HG03378 (cell line): ENCODE measurements around the gene BCAP31.
"Not testable (repeated sequence)": the region's sequence is repeated elsewhere in the genome, so short reads cannot be mapped to it uniquely, and the experiment has no call there.

Source experiments
- ATAC-seq: cut with Tn5 transposase; IDR thresholded peaks from one replicate; pipeline ENCODE4 v1.9.1; 2021; ENCODE audit warnings: mild to moderate bottlenecking, moderate library complexity; ENCODE audit not compliant: unreplicated experiment

The BCAP31 gene

DNA sequence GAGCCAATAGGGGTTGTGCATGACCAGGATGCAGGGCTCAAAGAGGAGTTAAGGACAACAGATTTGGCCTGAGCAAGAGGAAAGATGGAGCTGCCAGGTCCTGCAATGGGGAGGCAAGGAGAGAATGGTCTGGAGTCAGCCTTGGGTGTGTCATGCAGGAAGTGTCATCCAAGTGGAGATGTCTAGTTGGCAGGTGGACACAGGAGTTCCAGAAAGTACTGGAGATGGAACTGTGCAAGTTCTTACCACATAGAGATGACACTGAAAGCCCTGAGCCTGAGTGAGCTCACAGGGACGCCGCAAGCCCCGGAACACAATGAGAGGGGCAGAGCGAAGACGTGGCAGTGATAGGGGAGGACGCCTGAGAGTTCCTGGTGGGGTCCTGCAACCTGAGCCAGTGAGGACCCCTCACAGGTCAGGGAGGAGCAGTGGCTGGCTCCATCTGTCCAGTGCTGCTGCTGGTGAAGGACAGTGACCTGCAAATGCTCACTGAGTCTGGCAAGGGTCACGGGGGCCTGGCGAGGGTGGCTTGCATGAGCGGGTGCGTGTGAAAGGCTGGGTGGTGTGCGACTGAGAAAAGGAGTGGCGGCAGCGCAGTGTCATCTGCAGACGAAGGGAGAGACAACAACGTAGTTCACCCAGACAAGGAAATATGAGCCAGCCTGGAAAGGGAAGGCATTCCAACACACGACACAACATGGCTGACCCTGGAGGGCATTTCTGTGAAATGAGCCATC, 27.0 kb downstream of the BCAP31 start:
- not testable (repeated sequence) for ATAC-seq

DNA sequence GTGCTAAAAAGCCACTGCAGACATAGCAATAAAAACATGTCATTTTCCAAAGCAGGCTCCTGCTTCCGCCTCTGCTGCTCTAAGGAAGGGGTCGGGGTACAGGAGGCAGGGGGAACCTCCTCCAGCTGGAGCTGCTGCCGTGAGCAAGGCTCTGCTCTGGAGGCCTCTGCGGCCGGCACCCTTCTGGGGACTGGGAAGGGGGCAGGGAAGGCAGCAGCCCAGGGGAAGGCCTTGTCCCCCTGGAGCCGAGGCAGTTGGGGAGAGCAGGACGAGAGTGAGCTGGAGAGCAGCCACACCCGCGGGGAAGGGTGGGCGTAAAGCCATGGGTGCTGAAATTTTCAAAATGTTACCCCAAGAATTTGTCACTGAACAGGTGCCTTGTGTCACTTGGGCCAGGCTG, 27.6 kb downstream of the BCAP31 start:
- ATAC-seq = not testable (repeated sequence)

DNA sequence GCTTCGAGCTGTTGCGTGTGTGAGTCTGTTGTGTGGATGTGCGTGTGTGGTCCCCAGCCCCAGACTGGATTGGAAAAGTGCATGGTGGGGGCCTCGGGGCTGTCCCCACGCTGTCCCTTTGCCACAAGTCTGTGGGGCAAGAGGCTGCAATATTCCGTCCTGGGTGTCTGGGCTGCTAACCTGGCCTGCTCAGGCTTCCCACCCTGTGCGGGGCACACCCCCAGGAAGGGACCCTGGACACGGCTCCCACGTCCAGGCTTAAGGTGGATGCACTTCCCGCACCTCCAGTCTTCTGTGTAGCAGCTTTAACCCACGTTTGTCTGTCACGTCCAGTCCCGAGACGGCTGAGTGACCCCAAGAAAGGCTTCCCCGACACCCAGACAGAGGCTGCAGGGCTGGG, 28.1 kb downstream of the BCAP31 start:
- ATAC-seq = no peak

DNA sequence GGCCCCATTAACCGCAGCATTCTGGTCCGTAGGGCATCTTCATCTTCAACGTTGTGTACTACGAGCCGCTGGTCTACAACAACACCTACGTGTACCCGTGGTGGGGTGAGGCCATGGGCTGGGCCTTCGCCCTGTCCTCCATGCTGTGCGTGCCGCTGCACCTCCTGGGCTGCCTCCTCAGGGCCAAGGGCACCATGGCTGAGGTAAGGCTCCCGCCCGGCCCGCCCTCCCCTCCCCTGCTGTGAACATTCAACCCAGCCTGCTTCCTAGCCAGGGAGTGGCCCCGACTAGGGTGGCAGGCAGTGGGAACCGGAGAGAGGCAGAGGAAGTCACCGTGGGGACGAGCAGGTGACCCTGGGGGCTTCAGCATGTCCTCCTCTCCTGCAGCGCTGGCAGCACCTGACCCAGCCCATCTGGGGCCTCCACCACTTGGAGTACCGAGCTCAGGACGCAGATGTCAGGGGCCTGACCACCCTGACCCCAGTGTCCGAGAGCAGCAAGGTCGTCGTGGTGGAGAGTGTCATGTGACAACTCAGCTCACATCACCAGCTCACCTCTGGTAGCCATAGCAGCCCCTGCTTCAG, 29.4 kb downstream of the BCAP31 start:
- ATAC-seq = no peak

DNA sequence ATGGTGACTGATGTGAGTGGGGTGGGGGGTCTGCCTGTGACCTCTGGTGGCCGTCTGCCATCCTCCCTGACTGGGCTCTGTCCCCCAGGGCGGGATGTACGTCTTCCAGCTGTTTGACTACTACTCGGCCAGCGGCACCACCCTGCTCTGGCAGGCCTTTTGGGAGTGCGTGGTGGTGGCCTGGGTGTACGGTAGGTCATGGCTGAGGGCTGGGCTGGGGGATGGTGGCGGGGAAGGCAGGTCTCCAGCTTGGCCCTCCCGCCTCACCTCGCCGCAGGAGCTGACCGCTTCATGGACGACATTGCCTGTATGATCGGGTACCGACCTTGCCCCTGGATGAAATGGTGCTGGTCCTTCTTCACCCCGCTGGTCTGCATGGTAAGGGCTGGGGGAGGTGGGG, 29.9 kb downstream of the BCAP31 start:
- not testable (repeated sequence) for ATAC-seq

DNA sequence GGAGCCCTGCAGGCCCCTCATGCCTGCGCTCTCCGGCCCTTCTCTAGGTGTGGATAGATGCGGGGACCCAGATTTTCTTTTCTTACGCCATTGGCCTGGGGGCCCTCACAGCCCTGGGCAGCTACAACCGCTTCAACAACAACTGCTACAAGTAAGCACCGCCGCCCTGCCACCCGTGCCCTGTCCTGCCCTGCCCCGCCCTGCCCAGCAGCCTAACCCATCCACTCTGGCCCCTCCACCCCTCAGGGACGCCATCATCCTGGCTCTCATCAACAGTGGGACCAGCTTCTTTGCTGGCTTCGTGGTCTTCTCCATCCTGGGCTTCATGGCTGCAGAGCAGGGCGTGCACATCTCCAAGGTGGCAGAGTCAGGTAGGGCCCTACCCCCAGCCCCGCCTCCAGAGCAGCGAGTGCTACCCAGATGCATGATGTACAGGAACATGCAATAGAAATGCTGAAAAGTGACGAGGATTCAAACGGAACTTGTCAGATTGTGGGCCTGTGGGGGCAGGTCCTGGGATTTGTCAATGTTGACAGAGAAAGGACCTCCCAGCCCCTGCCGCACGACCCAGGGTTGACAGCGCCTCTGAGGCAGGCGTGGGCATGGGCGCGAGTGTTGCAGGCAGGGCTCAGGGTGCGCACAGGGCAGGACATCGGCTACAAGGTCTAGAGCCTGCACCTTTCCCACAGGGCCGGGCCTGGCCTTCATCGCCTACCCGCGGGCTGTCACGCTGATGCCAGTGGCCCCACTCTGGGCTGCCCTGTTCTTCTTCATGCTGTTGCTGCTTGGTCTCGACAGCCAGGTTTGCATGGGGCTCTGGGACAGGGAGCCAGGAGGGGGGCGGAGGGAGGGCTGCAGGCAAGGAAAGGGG, 30.7 kb downstream of the BCAP31 start:
- ATAC-seq = no peak

DNA sequence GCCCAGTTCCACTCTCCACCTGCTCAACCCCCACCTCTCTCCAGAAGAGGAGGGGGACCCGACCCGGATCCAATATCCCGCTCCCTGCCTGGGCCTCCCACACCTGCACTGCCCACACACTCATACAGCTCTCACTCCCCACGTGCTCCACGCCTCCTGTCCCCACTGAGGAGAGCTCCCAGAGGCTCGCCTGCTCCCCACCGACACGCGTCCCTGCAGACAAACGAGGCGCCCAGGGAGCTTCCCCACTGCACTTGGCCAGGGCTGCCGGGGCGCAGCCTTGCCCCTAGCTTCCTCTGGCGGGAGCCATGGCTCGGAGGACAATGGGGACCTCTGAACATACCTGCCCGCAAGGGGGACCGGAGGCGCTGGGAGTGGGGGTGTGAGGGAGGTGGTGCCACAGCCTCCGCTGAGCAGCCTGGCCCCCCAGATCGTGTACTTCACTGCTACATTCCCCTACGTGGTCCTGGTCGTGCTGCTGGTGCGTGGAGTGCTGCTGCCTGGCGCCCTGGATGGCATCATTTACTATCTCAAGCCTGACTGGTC, 31.5 kb downstream of the BCAP31 start:
- ATAC-seq = no peak

DNA sequence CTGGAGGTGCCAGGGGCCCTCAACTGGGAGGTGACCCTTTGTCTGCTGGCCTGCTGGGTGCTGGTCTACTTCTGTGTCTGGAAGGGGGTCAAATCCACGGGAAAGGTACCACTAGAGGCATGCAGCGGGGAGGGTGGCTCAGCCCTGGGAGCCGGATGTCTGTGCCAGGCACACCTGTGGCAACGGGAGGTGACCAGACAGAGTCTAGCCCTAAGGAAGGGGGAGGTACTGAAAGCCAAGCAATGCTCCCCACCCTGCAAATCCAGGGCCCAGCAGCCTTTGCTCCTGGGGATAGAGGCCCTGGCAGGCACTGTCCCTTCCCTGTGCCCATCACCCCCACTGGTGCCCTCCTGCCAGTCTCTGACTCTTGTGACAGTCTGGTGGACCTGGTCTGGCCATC, 32.2 kb downstream of the BCAP31 start:
- no peak for ATAC-seq

DNA sequence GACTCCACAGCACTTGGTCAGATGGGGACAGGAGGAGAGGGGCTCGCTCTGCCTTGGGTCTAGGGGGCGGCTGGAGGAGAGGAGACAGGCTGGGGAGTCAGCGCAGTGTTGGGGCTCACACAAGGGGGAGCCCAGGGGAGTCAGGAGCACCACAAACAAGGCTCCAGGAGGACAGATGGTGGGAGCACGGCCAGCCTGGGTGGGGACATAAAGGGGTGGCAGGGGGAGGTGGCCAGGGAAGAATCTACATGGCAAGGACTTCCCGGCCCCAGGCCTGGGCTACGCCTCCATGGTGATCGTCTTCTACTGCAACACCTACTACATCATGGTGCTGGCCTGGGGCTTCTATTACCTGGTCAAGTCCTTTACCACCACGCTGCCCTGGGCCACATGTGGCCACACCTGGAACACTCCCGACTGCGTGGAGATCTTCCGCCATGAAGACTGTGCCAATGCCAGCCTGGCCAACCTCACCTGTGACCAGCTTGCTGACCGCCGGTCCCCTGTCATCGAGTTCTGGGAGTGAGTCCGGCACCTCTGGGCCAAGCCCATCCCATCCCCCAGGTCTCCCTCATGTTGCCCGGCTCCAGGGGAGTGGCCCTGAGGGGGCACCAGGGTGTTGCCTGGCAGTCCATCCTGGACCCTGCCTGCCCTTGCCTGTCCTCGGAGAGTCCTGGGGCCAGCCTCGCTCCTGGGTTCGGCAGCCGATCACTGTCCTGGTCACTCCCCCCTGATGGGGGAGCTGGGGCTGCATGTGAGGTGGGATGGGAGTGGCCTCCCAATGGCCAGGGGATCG, 33.0 kb downstream of the BCAP31 start:
- ATAC-seq = not testable (repeated sequence)

DNA sequence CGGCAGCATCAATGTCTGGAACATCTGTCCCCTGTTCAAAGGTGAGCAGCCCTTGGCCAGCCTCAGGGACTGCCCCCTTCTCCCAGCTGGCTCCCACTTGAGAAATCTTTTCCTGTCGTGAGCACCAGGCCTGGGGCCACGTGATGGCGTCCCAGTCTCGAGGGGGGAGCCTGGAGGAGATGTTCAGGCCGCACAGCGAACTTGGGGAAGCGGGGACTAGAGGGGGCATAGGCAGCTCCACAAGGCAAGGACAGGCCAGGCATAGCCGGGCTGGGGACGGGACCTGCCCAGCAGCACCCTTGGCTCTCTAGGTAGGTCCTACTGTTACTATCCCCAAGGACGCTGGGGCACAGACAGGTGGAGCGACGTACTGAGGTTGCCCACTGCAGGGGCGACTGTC, 33.7 kb downstream of the BCAP31 start:
- no peak for ATAC-seq

DNA sequence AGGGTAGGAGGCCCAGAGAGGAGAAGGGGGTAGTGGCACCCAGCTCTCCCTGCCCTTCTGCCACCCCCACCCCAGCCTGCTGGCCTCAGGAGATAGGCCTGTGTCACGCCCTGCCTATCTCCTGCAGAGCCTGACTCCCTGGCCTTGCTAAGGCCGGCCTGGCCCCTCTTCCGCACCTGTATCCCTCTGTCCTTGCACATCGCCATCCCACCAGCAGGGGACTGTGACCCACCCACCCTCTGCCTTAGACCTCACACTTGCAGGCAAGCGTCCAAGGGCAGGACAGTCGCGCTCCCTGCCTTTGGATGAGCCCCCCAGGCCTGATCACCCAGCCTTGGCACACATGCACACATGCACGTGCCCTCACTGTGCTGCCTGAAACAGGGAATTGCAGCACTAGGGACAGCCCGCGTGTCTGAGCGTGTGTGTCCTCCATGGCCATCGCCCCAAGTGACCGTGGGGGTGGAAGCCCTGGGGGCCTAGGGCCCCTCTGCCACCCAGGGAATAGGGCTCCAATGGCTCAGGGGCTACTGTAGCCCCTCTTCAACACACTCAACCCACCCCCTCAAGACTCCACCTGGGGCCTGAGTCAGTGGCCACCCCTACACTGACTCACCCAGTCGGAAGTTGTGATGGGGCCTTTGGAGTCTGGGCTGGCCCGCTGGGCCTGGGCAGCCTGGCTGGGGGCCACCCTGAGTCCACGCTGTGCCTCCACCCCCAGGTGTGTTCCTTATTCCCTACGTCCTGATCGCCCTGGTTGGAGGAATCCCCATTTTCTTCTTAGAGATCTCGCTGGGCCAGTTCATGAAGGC, 34.3 kb downstream of the BCAP31 start:
- ATAC-seq = no peak

DNA sequence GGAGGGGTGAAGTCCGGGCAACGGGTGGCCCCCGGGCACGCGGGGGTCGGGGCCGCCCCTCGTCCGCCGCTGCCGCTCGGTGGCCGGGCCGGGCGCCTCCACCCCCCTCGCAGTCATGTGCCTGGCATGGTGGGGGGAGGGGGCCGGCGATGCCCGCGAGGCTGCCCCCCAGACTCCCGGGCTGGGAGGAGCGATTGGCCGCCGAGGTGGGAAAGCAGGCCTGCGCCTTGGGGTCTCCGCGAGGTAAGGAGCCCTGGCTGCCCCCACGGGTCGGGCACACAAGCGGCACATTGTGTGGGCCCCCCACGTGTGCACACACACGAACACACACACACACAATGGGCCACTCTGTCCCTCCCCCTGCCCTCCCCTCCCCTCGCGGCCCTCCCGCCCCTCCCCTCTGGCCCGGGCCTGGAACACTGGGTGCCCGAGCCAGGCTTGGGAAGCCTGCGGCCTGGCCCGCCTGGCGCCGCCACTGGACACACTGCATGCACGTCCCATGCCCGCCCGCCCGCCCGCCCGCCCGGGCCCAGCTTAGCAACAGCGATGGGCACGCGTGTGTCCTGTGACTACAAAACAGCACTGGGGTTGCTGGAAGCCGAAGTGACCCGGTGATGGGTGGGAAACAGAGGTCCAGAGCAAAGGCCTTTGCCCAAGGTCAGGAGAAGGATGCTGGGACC, 35.1 kb downstream of the BCAP31 start:
- no peak for ATAC-seq

DNA sequence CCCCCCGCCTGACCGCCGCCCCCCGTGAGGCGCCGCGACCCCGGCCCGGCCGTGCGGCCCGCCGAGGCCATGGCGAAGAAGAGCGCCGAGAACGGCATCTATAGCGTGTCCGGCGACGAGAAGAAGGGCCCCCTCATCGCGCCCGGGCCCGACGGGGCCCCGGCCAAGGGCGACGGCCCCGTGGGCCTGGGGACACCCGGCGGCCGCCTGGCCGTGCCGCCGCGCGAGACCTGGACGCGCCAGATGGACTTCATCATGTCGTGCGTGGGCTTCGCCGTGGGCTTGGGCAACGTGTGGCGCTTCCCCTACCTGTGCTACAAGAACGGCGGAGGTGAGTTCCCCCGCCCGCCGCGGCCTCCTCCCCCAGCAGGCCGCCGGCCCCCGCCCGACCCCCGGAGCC, 35.7 kb downstream of the BCAP31 start:
- no peak for ATAC-seq

DNA sequence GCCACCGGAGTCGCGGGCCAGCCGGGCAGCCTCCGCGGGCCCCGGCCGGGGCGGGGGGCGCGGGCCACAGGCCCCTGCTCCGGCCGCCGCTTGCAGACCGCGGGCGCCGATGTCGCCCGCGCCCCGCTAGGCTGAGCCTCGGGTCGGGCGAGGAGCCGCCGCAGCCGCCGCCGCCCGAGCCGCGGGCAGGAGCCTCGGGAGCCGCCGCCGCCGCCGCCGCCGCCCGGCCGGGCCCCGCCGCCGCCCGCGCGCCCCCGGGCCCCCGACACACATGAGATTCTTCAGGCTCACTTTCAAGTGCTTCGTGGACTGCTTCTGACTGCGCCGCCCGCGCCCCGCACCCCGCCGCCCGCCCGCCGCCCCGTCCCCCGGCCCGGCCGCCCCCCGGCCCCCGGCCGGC, 36.1 kb downstream of the BCAP31 start:
- ATAC-seq = no peak

DNA sequence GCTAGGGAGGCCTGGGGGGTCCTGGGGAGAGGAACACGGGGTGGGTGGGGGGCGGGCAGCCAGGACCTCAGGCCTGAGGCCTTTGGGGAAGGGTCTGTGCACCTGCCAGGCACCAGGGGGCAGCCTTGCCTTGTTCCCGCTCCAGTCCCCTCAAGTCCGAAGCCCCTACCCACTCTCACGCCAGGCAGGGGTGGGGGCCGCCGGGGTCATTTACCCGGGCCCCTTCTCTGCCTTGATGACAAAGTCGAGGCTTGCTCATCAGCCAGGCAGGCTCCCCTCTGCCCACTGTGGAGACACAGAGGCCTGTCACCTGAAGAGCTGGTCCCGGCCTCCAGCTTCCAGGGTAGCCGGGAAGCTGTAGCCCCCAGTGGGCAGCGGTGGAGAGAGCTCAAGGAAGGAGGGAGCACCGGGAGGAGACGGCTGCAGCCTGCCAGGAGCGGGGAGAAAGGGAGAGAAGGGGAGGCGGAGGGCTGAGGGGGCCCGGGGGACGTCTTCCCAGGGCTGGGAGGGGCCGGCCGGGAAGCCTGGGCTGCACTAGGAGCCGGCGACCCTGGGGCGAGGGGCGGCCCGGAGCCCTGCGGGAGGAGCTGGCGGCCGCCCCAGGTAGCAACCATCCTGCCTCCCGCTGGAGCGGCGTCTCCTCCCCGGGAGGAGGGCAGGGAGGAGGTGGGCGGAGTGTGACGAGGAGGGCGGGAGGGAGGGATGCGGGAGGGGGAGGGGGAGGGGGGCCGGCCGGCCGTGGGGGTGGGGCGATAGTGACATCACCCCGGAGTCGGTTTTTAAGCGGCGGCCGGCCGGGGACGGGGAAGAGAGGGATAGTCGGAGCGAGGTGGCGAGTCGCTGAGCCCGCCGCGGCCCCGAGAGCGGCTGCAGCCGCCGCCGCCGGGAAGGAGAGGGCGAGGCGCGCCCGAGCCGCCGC, 36.8 kb downstream of the BCAP31 start, which contains the start of gene SLC6A8:
Gene SLC6A8, plus strand, starts transcription at position 806 of the 919 bp plus-strand sequence. CDS start 649 bp downstream, outside the sequence.
- ATAC-seq = no peak

DNA sequence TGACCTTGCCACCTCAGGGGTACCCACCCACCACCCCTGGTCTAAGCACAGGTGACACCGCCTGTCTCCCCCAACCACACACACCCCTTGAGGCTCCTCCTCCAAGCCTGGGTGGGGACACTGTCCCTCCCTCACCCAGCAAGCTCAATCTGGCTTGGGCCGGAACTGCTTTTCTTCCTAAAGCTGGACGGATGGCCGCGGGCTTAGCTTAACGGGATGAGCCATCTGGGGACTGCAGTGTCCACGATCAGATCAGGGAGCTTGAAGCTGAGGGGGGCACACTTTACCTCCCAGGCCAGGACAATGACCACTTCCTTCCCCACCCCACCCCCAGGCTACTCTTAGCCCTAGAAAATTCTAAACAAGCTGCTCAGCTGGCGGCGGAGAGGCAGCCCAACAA, 37.5 kb downstream of the BCAP31 start:
- no peak for ATAC-seq

DNA sequence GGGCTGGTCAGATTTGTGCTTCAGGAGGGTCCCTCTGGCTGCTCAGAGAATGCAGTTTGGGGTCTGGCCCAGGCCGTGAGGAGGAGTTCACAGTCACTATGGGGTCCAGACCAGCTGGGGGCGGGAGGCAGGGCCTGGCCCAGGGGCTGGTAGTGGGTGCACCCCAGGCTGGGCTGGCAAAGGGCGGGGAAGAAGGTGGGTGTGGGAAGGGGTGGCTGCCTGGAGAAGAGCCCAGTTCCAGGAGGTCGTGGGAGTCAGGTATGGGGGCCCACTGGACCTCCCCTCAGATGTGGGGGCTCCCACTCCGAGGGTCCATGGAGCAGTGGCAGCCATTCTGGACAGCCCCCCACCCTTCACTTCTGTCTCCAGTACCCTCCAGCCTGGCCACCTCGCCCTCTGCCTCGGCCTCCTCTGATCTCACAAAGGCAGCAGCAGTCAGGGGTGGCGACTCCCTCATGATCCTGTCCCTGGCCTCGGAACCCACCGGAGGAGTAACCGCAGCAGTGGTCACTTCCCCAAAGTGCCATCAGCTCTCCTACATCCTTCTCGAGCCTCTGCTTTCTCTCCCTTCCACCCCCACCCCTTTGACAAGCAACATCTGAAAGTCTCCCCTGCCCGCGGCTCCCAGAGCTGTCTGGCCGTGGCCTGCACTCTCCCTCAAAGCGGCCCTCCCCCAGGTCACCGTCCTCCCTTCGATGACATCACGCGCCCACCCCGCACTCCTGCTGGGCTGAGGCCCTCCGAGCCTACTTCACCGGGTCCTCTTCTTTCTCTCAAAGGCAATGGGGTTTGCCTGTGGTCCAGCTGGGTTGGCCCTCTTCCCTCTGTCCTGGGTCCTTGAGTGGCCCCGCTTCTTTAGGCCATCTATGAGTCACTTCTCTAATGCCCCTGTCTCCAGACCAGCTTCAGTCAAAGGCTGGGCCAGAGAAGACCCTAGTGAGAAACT, 38.2 kb downstream of the BCAP31 start:
- no peak for ATAC-seq
